Suprapubic skin (tissue), 4 donors: ENCODE data around the gene COX10. TPM values are rescaled to one million over a fixed set of nuclear protein-coding genes. Genes with fewer than 3 reads are reported as not detected.

ENCODE experiments used
- DNase-seq, 2 donors: peaks; one replicate each; pipeline ENCODE4 v3.0.0-alpha.2; 2019; ENCODE audit warnings: low spot score in 2 of 2
- H3K27ac ChIP-seq: fragments of 200-600 bp; sonication (generic); one replicate; pipeline ENCODE4 v1.5.1; 2019
- H3K27me3 ChIP-seq: fragments of 200-600 bp; sonication (generic); one replicate; pipeline ENCODE4 v1.5.1; 2019
- H3K36me3 ChIP-seq: fragments of 200-600 bp; sonication (generic); one replicate; pipeline ENCODE4 v1.5.1; 2019
- H3K4me1 ChIP-seq: fragments of 200-600 bp; sonication (generic); one replicate; pipeline ENCODE4 v1.5.1; 2019
- H3K4me3 ChIP-seq: fragments of 200-600 bp; sonication (generic); one replicate; pipeline ENCODE4 v1.5.1; 2019; ENCODE audit warnings: mild to moderate bottlenecking
- H3K9me3 ChIP-seq: fragments of 200-600 bp; sonication (generic); one replicate; pipeline ENCODE4 v1.5.1; 2019
- EP300 ChIP-seq: sonication (generic); formaldehyde crosslinking; IDR thresholded peaks from one replicate; pipeline ENCODE4 v1.6.1; 2017; ENCODE audit warnings: antibody characterized with exemption
- POLR2A ChIP-seq, 2 donors: fragments of 450-650 bp; IDR thresholded peaks; one replicate each; pipeline ENCODE4 v1.6.1; 2017; ENCODE audit warnings: antibody characterized with exemption in 2 of 2, mild to moderate bottlenecking in 2 of 2, moderate library complexity in 2 of 2
- POLR2AphosphoS5 ChIP-seq, 3 donors: sonication (generic); formaldehyde crosslinking; IDR thresholded peaks; one replicate each; pipeline ENCODE4 v1.6.1; 2017; ENCODE audit warnings: antibody characterized with exemption in 3 of 3
- WGBS: methylation state at CpG from one replicate; pipeline ENCODE4 v1.1.5; 2018; 5-methylcytosine and 5-hydroxymethylcytosine counted together
- total RNA-seq, 4 donors: library from RNA; depleted of rRNA; stranded (reverse); fragments of >200 nt; gene quantifications; one replicate each; pipeline ENCODE4 v1.1.0, GENCODE V29; 2016
- TF ChIP-seq, protein P1 (sequence below), 2 donors: fragments of 200-600 bp in 1 of 2; fragments of 450-650 bp in 1 of 2; sonication (generic) in 1 of 2; IDR thresholded peaks; one replicate each; pipeline ENCODE4 v1.5.1; 2016 to 2019; ENCODE audit warnings: antibody characterized with exemption in 2 of 2, mild to moderate bottlenecking in 1 of 2, moderate library complexity in 1 of 2

COX10 gene
- total RNA-seq, 4 donors from 2014 or later, result 26.5 to 35.9 (median 32.1) TPM

- TF ChIP-seq POLR2AphosphoS5 (IDR thresholded peaks at IDR 0.05) (no peak), POLR2A (IDR thresholded peaks at IDR 0.05) (no peak), EP300 (no peak)
- TF ChIP-seq, protein P1, sequence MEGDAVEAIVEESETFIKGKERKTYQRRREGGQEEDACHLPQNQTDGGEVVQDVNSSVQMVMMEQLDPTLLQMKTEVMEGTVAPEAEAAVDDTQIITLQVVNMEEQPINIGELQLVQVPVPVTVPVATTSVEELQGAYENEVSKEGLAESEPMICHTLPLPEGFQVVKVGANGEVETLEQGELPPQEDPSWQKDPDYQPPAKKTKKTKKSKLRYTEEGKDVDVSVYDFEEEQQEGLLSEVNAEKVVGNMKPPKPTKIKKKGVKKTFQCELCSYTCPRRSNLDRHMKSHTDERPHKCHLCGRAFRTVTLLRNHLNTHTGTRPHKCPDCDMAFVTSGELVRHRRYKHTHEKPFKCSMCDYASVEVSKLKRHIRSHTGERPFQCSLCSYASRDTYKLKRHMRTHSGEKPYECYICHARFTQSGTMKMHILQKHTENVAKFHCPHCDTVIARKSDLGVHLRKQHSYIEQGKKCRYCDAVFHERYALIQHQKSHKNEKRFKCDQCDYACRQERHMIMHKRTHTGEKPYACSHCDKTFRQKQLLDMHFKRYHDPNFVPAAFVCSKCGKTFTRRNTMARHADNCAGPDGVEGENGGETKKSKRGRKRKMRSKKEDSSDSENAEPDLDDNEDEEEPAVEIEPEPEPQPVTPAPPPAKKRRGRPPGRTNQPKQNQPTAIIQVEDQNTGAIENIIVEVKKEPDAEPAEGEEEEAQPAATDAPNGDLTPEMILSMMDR (IDR thresholded peaks at IDR 0.05), result no peak
- Histone ChIP-seq H3K4me3 (no peak overlapping the region), H3K9me3 (no peaks in the 10 kb centered on the region), H3K27me3 (no peaks in the 10 kb centered on the region), H3K27ac (no peak overlapping the region), H3K4me1 (peaks cover 22% of the 10 kb centered on the region), H3K36me3 (peaks cover 7% of the 10 kb centered on the region)
- 63% methylated on average over 4 of the region's 4 CpGs for WGBS
- no peak for DNase-seq
Measured at GRCh38 chr17:14197586-14197985, 128.3 kb downstream of the COX10 start.

GRCh38 chr17:14198013-14198412, 128.7 kb downstream of the COX10 start:
- no peak for TF ChIP-seq POLR2A (IDR thresholded peaks at IDR 0.05)
- TF ChIP-seq POLR2AphosphoS5 (IDR thresholded peaks at IDR 0.05), result no peak
- TF ChIP-seq EP300, result no peak
- TF ChIP-seq, protein P1 (IDR thresholded peaks at IDR 0.05), result no peak
- 80% methylated on average over 6 of the region's 6 CpGs for WGBS
- no peak for DNase-seq

DNA sequence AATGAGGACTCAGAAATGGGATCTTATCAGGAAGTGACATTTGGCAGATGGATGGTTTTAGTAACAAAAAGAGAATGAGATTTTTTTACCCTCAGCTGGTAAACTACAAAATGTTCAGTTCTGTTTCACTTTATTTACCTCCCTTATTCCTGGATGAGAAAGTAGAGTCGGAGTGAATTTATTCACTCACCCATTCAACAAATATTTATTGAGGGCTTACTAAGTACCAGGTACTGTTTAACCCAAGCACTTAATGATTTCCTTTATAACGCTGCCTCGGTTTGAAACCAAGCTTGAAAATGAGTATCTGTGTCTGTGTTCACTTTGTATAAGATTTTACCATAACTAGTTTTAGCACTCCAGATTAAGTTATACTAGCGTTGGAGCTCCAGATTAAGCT, 129.3 kb downstream of the COX10 start:
- Histone ChIP-seq H3K36me3 (peaks cover 7% of the 10 kb centered on the region), H3K4me1 (peaks cover 22% of the 10 kb centered on the region), H3K27ac (no peak overlapping the region), H3K9me3 (no peaks in the 10 kb centered on the region), H3K4me3 (no peak overlapping the region), H3K27me3 (no peaks in the 10 kb centered on the region)
- TF ChIP-seq, protein P1 (IDR thresholded peaks at IDR 0.05), result no peak
- TF ChIP-seq POLR2AphosphoS5 (IDR thresholded peaks at IDR 0.05), result no peak
- TF ChIP-seq POLR2A (IDR thresholded peaks at IDR 0.05), result no peak
- TF ChIP-seq EP300, result no peak
- no peak for DNase-seq
- 94% methylated on average over 4 of the region's 4 CpGs for WGBS

More at GRCh38 chr17:14198013-14198412, 128.7 kb downstream of the COX10 start:
- H3K36me3 ChIP-seq, result peaks cover 7% of the 10 kb centered on the region
- H3K27me3 ChIP-seq, result no peaks in the 10 kb centered on the region
- H3K4me1 ChIP-seq, result peaks cover 22% of the 10 kb centered on the region
- H3K4me3 ChIP-seq, result no peak overlapping the region
- H3K9me3 ChIP-seq, result no peaks in the 10 kb centered on the region
- no peak overlapping the region for H3K27ac ChIP-seq

DNA sequence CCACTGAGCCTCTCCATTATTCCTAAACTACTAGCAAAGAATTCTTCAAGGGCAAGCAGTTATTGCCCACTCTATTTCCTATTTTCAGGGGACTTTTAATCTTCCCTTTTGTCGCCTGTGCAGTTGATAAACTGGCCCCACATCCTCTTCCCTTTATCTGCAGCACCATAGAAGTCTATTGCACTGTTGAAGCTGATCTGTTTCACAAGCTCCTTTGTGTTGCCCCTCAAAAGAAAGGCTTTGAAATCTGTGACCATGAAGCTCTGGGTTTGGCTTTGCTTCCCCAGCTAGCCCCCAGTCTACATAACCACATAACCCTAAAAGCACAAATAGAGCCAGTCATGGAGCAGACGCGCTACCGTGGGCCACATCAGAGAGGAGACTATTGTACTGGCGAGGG, 130.3 kb downstream of the COX10 start:
- no peak overlapping the region for H3K27ac ChIP-seq
- 96% methylated on average over 5 of the region's 5 CpGs for WGBS
- no peak overlapping the region for H3K4me3 ChIP-seq
- DNase-seq, result no peak
- H3K9me3 ChIP-seq, result no peaks in the 10 kb centered on the region
- no peaks in the 10 kb centered on the region for H3K27me3 ChIP-seq
- TF ChIP-seq POLR2A (IDR thresholded peaks at IDR 0.05), result no peak
- TF ChIP-seq, protein P1 (IDR thresholded peaks at IDR 0.05), result no peak
- TF ChIP-seq EP300, result no peak
- no peak for TF ChIP-seq POLR2AphosphoS5 (IDR thresholded peaks at IDR 0.05)
- H3K36me3 ChIP-seq, result peaks cover 7% of the 10 kb centered on the region
- peaks cover 22% of the 10 kb centered on the region for H3K4me1 ChIP-seq

DNA sequence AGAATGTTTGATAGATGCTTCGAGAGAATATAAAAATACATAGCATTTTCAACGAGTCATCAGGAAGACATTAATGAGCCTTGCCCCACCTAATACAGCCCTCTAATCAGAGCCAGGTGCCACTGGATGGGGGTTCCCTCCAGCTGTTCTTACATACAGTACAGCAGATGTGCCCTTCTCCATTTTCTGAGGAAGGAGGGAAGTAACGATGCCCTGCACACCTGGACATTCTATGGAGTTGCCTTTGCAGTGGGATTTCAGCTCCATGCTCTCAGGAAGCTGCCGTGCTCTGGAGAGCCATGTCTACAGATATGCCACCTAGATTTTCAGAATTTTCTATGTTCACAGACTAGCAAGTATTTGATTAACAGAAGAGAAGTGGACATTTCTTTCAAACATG, 131.1 kb downstream of the COX10 start:
- 79% methylated on average over 4 of the region's 4 CpGs for WGBS
- Histone ChIP-seq H3K27me3 (no peaks in the 10 kb centered on the region), H3K9me3 (no peaks in the 10 kb centered on the region), H3K4me1 (peaks cover 25% of the 10 kb centered on the region), H3K36me3 (peaks cover 7% of the 10 kb centered on the region), H3K27ac (no peak overlapping the region), H3K4me3 (no peak overlapping the region)
- no peak for DNase-seq
- TF ChIP-seq, protein P1 (IDR thresholded peaks at IDR 0.05), result no peak
- TF ChIP-seq EP300 (no peak), POLR2AphosphoS5 (IDR thresholded peaks at IDR 0.05) (no peak), POLR2A (IDR thresholded peaks at IDR 0.05) (no peak)
